Peyer's patch (tissue), 4 donors: ENCODE data around the gene MAGI2. TPM values are rescaled to one million over a fixed set of nuclear protein-coding genes. Genes with fewer than 3 reads are reported as not detected.

Experiments
- DNase-seq, 3 donors: peaks; one replicate each; pipeline ENCODE4 v3.0.0-alpha.2; 2017 to 2019
- H3K27ac ChIP-seq, 4 donors: fragments of 200-600 bp; sonication (generic); one replicate each; pipeline ENCODE4 v1.5.1; 2016 to 2019
- H3K27me3 ChIP-seq, 2 donors: fragments of 200-600 bp; sonication (generic); one replicate each; pipeline ENCODE4 v1.5.1; 2019
- H3K36me3 ChIP-seq, 3 donors: fragments of 200-600 bp; sonication (generic); one replicate each; pipeline ENCODE4 v1.5.1; 2016 to 2019
- H3K4me1 ChIP-seq, 4 donors: fragments of 200-600 bp; sonication (generic); one replicate each; pipeline ENCODE4 v1.5.1; 2016 to 2019
- H3K4me3 ChIP-seq, 4 donors: fragments of 200-600 bp; sonication (generic); 1 replicate in 3 of 4; 2 replicates in 1 of 4; pipeline ENCODE4 v1.5.1; 2016 to 2019; ENCODE audit warnings: mild to moderate bottlenecking in 1 of 4
- H3K9me3 ChIP-seq, 4 donors: fragments of 200-600 bp; sonication (generic); one replicate each; pipeline ENCODE4 v1.5.1; 2016 to 2019; ENCODE audit warnings: mild to moderate bottlenecking in 1 of 4
- POLR2A ChIP-seq, 2 donors: fragments of 450-650 bp; IDR thresholded peaks; one replicate each; pipeline ENCODE4 v1.5.1; 2017; ENCODE audit warnings: antibody characterized with exemption in 2 of 2, mild to moderate bottlenecking in 2 of 2, moderate library complexity in 2 of 2
- total RNA-seq, 4 donors: library from RNA; depleted of rRNA; stranded (reverse); fragments of >200 nt; gene quantifications; one replicate each; pipeline ENCODE4 v1.1.0, GENCODE V29; 2016
- TF ChIP-seq, protein P1 (sequence below), 6 experiments: fragments of 450-650 bp in 4 of 6; fragments of 200-600 bp in 2 of 6; sonication (generic) in 1 of 6; IDR thresholded peaks; one replicate each; pipeline ENCODE4 v1.5.1; 2017 to 2019; ENCODE audit warnings: antibody characterized with exemption in 6 of 6, mild to moderate bottlenecking in 3 of 6, moderate library complexity in 1 of 6

Gene MAGI2
- total RNA-seq, 4 donors from 2014 or later: 1.6 to 12.4 (median 2.8) TPM

GRCh38 chr7:77989981-77990566, 1463.4 kb downstream of the MAGI2 start:
- Histone ChIP-seq H3K9me3 (no peaks in the 10 kb centered on the region), H3K27me3 (no peaks in the 10 kb centered on the region), H3K4me3 (no peak overlapping the region), H3K27ac (peak overlapping the region in 1 of 4 donors; percentile 32), H3K4me1 (no peaks in the 10 kb centered on the region), H3K36me3 (no peaks in the 10 kb centered on the region)
- TF ChIP-seq POLR2A (IDR thresholded peaks at IDR 0.05): no peak
- TF ChIP-seq, protein P1, sequence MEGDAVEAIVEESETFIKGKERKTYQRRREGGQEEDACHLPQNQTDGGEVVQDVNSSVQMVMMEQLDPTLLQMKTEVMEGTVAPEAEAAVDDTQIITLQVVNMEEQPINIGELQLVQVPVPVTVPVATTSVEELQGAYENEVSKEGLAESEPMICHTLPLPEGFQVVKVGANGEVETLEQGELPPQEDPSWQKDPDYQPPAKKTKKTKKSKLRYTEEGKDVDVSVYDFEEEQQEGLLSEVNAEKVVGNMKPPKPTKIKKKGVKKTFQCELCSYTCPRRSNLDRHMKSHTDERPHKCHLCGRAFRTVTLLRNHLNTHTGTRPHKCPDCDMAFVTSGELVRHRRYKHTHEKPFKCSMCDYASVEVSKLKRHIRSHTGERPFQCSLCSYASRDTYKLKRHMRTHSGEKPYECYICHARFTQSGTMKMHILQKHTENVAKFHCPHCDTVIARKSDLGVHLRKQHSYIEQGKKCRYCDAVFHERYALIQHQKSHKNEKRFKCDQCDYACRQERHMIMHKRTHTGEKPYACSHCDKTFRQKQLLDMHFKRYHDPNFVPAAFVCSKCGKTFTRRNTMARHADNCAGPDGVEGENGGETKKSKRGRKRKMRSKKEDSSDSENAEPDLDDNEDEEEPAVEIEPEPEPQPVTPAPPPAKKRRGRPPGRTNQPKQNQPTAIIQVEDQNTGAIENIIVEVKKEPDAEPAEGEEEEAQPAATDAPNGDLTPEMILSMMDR (IDR thresholded peaks at IDR 0.05): peak in 2 of 6 experiments; percentile 15 to 25
- peak in 2 of 3 donors; percentile 67 for DNase-seq

DNA sequence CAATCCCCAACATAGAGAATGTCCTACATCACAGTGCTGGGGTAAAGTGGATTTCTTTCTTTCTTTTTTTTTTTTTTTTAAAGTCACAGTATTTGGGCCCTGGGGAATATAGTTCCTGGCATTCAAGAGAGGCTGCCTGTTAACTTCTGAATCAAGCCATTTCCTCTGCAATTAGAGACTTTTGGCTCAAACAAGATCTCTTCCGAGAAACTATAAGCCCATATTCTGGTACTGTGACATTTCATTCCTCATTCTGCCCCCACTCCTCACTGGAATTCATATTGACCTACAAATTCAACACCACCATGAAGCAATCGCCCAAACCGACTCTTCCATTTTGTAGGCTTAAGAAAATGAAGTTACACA, 1467.5 kb downstream of the MAGI2 start:
- Histone ChIP-seq H3K36me3 (no peaks in the 10 kb centered on the region), H3K9me3 (no peaks in the 10 kb centered on the region), H3K27ac (no peak overlapping the region), H3K4me1 (no peaks in the 10 kb centered on the region), H3K27me3 (no peaks in the 10 kb centered on the region), H3K4me3 (no peak overlapping the region)
- no peak for DNase-seq
- TF ChIP-seq POLR2A (IDR thresholded peaks at IDR 0.05): no peak
- TF ChIP-seq, protein P1 (IDR thresholded peaks at IDR 0.05): no peak

GRCh38 chr7:77985232-77985973, 1468.1 kb downstream of the MAGI2 start:
- Histone ChIP-seq H3K36me3 (no peaks in the 10 kb centered on the region), H3K4me3 (no peak overlapping the region), H3K9me3 (no peaks in the 10 kb centered on the region), H3K4me1 (no peaks in the 10 kb centered on the region), H3K27me3 (no peaks in the 10 kb centered on the region), H3K27ac (no peak overlapping the region)
- DNase-seq: no peak
- TF ChIP-seq, protein P1 (IDR thresholded peaks at IDR 0.05): no peak
- no peak for TF ChIP-seq POLR2A (IDR thresholded peaks at IDR 0.05)

GRCh38 chr7:77983973-77984372, 1469.5 kb downstream of the MAGI2 start:
- Histone ChIP-seq H3K36me3 (no peaks in the 10 kb centered on the region), H3K4me1 (no peaks in the 10 kb centered on the region), H3K4me3 (no peak overlapping the region), H3K27me3 (no peaks in the 10 kb centered on the region), H3K27ac (no peak overlapping the region), H3K9me3 (no peaks in the 10 kb centered on the region)
- TF ChIP-seq POLR2A (IDR thresholded peaks at IDR 0.05): no peak
- TF ChIP-seq, protein P1 (IDR thresholded peaks at IDR 0.05): no peak
- no peak for DNase-seq

GRCh38 chr7:77982926-77983550, 1470.4 kb downstream of the MAGI2 start:
- H3K36me3 ChIP-seq: no peaks in the 10 kb centered on the region
- no peak overlapping the region for H3K4me3 ChIP-seq
- no peak for TF ChIP-seq POLR2A (IDR thresholded peaks at IDR 0.05)
- TF ChIP-seq, protein P1 (IDR thresholded peaks at IDR 0.05): no peak
- H3K27me3 ChIP-seq: no peaks in the 10 kb centered on the region
- H3K4me1 ChIP-seq: no peaks in the 10 kb centered on the region
- no peaks in the 10 kb centered on the region for H3K9me3 ChIP-seq
- no peak for DNase-seq
- H3K27ac ChIP-seq: no peak overlapping the region
